GM18508 (cell line): ENCODE measurements around the gene SUGCT.

Experiments
- ATAC-seq: cut with Tn5 transposase; IDR thresholded peaks from one replicate; pipeline ENCODE4 v1.9.1; 2021; ENCODE audit warnings: moderate number of reproducible peaks; ENCODE audit not compliant: insufficient read depth, unreplicated experiment

Gene SUGCT

DNA sequence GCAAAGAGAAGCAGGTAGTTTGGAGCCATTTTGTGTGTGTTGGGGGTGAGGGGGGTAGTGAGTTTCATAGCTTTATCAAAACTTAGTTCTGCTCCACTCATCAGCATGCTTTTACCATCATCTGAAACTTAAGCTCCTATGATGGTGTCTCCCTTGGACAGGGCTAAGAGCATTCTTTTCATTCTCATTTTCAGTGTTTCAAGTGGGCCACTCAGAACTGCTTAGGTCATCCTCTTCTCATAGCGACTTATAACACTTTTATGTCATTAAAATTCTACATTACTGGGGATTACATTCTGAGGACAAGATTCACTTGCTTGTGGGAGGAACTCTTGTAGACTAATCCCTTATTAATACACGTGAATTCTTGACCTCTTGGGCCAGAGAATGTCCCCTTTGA, 649.4 kb downstream of the SUGCT start:
- no peak for ATAC-seq

DNA sequence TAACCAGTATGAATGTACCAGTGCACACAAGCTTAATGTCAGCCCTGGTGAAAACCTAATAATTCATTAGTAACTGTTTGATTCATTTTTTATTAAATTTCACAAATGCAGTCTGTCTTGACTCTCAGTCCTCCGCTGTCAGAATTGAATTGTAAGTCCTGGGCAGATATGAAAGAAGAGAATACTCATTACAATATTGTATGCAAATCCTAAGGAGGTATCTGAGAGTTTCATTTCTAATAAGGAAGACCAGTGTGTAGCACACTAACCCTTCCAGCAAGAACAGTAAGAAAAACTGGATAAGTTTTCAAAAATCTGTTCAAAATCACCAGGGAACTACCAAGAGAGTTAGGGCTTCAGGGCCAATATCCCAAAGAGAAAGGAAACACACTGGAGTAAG, 652.1 kb downstream of the SUGCT start:
- ATAC-seq, result peak; percentile 63

DNA sequence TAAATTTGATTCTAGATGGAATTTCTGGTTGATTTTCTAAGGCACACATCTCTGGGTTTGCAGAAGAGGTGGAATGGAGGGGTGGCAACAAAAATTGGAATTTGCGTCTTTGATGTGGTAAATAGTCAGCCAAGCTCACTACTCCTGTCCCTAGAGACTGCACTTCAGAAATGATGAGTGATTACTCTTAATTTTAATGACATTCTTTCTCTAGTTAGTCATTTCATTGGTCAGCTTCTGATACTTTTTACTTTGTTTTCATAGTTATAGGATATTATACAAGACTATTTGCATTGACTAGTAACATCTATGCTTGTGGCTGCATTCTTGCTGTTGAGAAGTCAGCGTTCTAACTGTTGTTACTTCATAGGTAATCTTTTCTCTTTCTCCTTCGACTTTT, 658.3 kb downstream of the SUGCT start:
- ATAC-seq, result no peak

DNA sequence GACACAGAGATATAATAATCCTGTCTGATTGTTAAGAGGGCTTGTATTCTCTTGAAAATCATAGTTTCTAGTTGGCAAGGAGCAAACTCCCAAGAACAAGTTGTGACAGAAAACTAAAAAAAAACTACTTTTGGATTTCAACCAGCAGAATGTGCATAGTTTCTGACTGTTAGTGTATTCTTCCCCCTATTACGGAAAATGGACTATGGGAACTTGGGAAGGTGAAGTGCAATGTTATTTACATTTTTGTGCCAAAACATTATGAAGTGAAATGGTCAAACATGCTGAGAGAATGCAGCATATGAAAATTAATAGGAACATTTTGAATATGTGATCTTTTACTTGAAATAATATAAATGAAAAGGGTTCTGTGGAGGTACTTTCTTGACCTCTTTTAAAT, 660.8 kb downstream of the SUGCT start:
- no peak for ATAC-seq

GRCh38 chr7:40796723-40797122, 661.9 kb downstream of the SUGCT start:
- ATAC-seq, result no peak

DNA sequence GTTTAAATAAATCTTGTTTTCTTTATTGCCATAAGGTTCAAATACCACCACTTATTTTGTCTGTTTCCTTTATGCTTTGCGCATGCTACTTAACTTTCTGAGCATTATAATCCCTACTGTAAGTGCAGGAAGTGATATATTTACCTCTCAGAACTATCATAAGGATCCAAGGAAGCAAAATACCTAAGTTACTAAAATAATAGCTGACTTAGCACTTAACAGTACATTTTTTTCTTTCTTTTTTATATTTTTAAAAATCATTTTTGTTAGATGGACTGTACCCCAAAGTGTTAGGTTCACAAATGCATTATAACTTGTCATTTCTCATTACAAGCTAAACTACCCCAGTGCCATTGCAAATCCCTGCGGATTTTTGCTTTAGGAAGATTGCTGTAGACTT, 663.8 kb downstream of the SUGCT start:
- ATAC-seq, result no peak

DNA sequence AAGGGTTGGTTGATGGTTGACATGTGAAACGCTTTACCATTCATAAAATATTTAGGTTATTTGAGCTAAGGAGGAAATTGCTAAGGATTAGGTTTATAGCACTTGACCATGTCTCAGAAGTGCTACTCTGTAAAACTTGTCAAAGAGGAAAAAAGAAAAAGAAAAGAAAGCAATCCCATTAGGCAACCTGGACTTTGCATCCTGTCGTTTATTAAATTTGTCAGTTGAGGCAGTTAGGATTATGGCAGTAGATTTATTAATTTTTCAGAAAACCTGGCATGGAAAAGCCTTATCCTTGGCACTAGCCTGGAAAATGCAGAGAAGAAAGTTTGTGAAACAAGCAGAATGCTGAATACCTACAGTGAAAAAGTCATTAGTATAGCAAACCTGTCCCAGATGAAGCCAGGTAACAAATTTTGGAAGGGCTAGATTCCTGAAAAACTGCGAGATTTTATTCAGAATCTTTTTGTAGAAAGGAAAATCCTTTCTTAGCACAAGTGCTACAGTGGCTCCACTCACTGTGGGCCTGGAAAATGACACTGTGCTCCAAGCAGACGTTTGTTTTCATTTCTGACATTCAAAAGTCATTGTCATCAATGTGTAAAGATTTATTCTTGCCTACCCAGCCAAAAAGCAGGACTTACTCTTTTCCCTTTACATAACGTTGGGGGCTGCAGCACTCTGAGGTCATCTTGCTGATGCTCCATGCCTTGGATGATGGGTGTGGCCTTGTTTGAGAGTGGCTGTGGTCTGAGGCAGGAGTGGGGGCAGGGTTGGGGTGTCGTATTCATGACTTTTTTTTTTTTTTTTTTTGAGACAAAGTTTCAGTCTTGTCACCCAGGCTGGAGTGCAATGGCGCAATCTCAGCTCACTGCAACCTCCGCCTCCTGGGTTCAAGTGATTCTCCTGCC, 664.9 kb downstream of the SUGCT start:
- no peak for ATAC-seq

- no peak for ATAC-seq
Observed at GRCh38 chr7:40800771-40801170, 666.0 kb downstream of the SUGCT start.

DNA sequence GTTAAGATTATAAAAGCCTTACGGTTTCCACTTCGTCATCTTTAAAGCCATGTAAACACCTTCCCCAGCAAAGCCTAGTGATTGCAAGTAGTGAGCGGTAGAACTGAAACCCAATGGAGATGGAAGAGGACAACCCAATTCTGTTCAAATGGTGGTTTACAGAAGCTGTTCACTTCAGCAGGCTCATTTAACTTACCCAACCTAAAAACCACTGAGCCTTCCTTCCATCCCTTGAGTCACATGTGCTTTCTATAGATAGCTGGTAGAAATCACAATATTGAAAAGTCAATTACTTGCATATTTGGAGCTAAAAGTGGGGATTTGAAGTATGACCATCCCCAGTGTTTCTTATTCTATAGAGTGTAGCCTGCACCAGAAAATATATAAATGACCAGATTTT, 667.7 kb downstream of the SUGCT start:
- no peak for ATAC-seq

- no peak for ATAC-seq
Observed at GRCh38 chr7:40804477-40805215, 669.8 kb downstream of the SUGCT start.

- no peak for ATAC-seq
Observed at GRCh38 chr7:40805361-40805760, 670.6 kb downstream of the SUGCT start.

GRCh38 chr7:40808378-40808942, 673.7 kb downstream of the SUGCT start:
- no peak for ATAC-seq

DNA sequence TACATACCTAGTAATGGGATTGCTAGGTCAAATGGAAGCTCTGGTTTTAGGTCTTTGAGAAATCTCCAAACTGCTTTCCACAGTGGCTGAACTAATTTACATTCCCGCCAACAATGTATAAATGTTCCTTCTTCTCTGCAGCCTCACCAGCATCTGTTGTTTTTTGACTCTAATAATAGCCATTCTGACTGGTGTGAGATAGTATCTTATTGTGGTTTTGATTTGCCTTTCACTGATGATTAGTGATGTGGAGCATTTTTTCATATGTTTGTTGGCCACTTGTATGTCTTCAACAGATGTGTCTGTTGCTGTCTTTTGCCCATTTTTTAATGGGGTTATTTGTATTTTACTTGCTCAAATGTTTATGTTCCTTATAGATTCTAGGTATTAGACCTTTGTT, 675.5 kb downstream of the SUGCT start:
- no peak for ATAC-seq

DNA sequence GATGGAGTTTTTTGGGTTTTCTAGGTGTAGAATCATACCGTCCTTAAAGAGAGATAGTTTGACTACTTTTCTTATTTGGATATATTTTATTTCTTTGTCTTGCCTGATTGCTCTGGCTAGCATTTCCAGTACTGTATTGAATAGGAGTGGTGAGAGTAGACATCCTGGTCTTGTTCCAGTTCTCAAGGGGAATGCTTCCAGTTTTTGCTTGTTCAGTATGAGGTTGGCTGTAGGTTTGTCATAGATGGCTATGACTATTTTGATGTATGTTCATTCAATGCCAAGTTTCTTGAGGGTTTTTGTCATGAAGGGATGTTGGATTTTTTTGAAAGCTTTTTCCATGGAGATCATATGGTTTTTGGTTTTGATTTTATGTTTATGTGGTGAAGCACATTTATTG, 676.9 kb downstream of the SUGCT start:
- ATAC-seq, result no peak

- no peak for ATAC-seq
Observed at GRCh38 chr7:40815022-40815421, 680.2 kb downstream of the SUGCT start.

- ATAC-seq, result no peak
Observed at GRCh38 chr7:40815512-40815911, 680.7 kb downstream of the SUGCT start.

- ATAC-seq, result no peak
Observed at GRCh38 chr7:40822861-40823260, 688.1 kb downstream of the SUGCT start.

DNA sequence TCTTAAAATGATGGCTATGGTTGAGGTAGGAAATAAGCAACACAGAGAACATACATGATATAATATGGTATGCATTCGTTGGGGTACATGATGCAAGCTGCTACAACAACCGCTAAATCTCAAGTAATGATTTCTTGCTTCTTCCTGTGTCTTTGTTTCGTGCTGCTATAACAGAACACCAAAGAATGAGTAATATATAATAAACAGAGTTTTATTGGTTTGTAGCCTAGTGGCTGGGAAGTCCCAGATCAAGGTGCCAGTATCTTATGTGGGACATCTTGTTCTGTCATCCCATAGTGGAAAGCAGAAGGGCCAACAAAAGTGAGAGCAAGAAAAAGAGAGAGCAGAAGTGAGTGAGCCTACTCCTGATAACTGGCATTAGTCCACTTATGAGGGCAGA, 689.7 kb downstream of the SUGCT start:
- ATAC-seq, result no peak

DNA sequence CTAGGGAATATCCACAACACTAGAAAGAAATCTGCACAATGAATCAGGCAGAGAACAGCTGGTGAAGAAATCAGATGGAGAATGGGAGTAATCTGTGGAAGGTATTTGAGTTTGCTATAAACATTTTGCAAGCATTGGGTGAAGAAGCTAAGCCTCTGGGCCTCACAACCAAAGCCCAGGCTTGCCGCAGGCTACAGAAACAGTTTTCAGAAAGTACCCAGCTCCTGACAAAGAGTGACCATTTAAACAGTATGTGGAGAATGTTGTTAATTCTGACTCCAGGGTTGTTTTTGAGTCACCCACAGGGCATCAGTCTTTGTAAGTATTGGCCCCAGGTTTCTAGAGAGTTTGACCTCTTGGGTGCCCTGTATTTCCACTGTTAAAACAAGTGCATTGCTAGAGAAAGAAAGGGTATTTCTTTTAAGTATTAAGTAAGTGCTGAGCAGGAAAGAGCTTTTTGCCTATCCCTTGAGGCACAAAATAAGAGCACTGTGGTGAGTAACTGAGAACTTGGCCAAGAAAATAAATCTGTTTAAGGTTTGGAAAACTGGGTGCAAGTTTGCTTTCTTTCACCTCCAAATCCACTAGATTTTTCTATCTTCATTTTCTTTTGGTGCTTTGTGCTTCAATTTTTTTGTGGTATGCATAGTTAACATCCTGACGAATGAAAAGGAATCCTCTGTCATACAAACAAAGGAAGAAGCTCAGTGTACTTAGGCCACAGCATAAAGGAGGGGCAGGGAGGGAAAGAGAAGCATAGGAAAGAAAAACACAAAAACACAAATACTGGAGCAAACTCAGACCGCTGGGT, 691.8 kb downstream of the SUGCT start:
- ATAC-seq, result no peak

- ATAC-seq, result no peak
Observed at GRCh38 chr7:40827222-40828085, 692.6 kb downstream of the SUGCT start.
